HL-60 (cell line): ENCODE measurements around the gene OR7A17.

ENCODE experiments used
- DNase-seq, 2 experiments: peaks; one replicate each; pipeline ENCODE4 v3.0.0-alpha.2; 2010 to 2020; ENCODE audit warnings: low read depth in 1 of 2, low spot score in 1 of 2
- H3K27ac ChIP-seq: fragments of 250-450 bp; sonication (Bioruptor Pico); replicated peaks from 2 replicates; pipeline ENCODE4 v1.5.1; 2020; ENCODE audit warnings: mild to moderate bottlenecking, moderate library complexity
- H3K27me3 ChIP-seq: fragments of 250-450 bp; sonication (Bioruptor Pico); 2 replicates; pipeline ENCODE4 v1.5.1; 2021; ENCODE audit warnings: mild to moderate bottlenecking, moderate library complexity; ENCODE audit not compliant: insufficient read depth, poor library complexity, severe bottlenecking
- H3K4me3 ChIP-seq: replicated peaks from 2 replicates; pipeline ENCODE4 v1.5.1; 2011; ENCODE audit warnings: mild to moderate bottlenecking, control low read depth, low read length; ENCODE audit not compliant: insufficient read depth
- GABPA ChIP-seq: IDR thresholded peaks from 2 replicates; pipeline ENCODE4 v1.6.1; 2012; ENCODE audit warnings: low read depth
- POLR2AphosphoS5 ChIP-seq: IDR thresholded peaks from 2 replicates; pipeline ENCODE4 v1.6.1; 2012; ENCODE audit warnings: low read depth
- SPI1 ChIP-seq: IDR thresholded peaks from 2 replicates; pipeline ENCODE4 v1.6.1; 2012; ENCODE audit warnings: low read depth, mild to moderate bottlenecking, borderline replicate concordance
- TF ChIP-seq, protein P1 (sequence below): IDR thresholded peaks from one replicate; pipeline ENCODE4 v1.5.1; 2011; ENCODE audit warnings: low read length, control low read depth, inconsistent platforms; ENCODE audit not compliant: insufficient read depth
- TF ChIP-seq, protein P2 (sequence below): IDR thresholded peaks from 2 replicates; pipeline ENCODE4 v1.6.1; 2012; ENCODE audit warnings: low read depth; ENCODE audit not compliant: insufficient replicate concordance

OR7A17 gene

DNA sequence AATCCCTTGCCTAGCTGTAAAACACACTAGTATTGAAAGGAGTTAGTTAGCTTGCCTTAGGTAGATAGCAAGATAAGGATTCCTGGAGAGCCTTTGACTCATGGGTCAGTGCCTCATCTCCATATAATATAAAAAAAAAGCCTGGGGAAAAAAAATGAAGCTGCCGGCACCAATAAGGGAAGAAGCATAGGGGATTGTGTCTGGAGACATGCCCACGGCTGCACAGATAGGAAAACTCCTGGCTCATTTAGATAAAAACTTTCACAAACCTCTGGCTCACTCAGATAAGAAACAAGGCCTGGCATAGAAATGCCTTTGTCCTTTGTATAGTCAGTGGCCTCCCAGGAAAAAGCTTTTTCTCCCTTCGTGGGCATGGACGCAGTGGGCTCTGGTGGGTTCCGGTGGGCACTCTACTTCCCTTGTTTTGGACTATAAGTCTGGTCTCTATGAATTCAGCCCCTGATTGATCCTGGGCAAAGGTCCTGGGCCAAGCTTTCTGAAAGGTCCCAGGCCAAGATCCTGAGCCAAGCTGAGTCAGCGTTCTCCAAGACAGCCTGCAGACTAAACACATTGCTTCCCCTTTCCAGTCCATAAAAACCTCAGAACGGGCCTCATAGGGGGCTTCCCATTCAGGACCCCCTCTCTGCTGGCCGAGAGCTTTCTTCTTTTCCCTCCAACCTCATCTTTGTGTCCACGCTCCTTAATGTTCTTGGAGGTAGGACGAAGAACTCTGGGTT is 4.9 kb upstream of the OR7A17 start:
- no peak for TF ChIP-seq SPI1
- TF ChIP-seq, protein P1, sequence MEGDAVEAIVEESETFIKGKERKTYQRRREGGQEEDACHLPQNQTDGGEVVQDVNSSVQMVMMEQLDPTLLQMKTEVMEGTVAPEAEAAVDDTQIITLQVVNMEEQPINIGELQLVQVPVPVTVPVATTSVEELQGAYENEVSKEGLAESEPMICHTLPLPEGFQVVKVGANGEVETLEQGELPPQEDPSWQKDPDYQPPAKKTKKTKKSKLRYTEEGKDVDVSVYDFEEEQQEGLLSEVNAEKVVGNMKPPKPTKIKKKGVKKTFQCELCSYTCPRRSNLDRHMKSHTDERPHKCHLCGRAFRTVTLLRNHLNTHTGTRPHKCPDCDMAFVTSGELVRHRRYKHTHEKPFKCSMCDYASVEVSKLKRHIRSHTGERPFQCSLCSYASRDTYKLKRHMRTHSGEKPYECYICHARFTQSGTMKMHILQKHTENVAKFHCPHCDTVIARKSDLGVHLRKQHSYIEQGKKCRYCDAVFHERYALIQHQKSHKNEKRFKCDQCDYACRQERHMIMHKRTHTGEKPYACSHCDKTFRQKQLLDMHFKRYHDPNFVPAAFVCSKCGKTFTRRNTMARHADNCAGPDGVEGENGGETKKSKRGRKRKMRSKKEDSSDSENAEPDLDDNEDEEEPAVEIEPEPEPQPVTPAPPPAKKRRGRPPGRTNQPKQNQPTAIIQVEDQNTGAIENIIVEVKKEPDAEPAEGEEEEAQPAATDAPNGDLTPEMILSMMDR: no peak
- no peak for TF ChIP-seq GABPA
- no peak for TF ChIP-seq POLR2AphosphoS5
- TF ChIP-seq, protein P2, sequence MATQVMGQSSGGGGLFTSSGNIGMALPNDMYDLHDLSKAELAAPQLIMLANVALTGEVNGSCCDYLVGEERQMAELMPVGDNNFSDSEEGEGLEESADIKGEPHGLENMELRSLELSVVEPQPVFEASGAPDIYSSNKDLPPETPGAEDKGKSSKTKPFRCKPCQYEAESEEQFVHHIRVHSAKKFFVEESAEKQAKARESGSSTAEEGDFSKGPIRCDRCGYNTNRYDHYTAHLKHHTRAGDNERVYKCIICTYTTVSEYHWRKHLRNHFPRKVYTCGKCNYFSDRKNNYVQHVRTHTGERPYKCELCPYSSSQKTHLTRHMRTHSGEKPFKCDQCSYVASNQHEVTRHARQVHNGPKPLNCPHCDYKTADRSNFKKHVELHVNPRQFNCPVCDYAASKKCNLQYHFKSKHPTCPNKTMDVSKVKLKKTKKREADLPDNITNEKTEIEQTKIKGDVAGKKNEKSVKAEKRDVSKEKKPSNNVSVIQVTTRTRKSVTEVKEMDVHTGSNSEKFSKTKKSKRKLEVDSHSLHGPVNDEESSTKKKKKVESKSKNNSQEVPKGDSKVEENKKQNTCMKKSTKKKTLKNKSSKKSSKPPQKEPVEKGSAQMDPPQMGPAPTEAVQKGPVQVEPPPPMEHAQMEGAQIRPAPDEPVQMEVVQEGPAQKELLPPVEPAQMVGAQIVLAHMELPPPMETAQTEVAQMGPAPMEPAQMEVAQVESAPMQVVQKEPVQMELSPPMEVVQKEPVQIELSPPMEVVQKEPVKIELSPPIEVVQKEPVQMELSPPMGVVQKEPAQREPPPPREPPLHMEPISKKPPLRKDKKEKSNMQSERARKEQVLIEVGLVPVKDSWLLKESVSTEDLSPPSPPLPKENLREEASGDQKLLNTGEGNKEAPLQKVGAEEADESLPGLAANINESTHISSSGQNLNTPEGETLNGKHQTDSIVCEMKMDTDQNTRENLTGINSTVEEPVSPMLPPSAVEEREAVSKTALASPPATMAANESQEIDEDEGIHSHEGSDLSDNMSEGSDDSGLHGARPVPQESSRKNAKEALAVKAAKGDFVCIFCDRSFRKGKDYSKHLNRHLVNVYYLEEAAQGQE: no peak
- Histone ChIP-seq H3K4me3 (no peak overlapping the region), H3K27me3 (peaks cover 4% of the 10 kb centered on the region), H3K27ac (no peak overlapping the region)
- DNase-seq: no peak

DNA sequence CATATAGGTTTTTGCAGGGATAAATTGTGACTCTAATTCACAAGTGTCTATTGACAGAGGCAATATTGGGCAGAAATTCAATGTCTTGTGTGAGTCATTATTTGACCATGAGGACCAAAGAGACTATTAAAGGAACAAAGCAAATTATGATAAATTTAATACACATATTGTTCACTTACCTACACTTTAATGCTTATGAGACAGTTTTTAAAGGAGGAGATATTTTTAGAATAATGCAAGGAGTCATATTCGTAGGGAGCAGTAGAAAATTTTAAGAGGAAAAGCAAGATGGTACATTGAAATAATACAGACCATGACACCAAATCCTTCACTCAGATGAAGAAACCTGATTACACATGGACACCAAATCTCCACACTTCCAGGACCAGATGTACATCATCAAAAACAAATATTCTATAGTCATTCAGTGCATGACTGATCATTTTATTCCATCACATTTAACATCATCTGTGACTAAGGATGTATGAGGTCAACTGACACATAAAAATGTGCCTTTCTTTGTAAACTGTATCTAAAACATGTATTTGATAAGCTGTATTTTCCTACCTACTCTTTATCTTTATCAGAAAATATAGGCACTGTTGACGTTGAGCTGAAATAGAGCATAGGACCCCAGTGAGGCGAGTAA is 4.2 kb upstream of the OR7A17 start:
- Histone ChIP-seq H3K27ac (no peak overlapping the region), H3K27me3 (peaks cover 2% of the 10 kb centered on the region), H3K4me3 (no peak overlapping the region)
- TF ChIP-seq, protein P2: no peak
- TF ChIP-seq SPI1: no peak
- no peak for DNase-seq

DNA sequence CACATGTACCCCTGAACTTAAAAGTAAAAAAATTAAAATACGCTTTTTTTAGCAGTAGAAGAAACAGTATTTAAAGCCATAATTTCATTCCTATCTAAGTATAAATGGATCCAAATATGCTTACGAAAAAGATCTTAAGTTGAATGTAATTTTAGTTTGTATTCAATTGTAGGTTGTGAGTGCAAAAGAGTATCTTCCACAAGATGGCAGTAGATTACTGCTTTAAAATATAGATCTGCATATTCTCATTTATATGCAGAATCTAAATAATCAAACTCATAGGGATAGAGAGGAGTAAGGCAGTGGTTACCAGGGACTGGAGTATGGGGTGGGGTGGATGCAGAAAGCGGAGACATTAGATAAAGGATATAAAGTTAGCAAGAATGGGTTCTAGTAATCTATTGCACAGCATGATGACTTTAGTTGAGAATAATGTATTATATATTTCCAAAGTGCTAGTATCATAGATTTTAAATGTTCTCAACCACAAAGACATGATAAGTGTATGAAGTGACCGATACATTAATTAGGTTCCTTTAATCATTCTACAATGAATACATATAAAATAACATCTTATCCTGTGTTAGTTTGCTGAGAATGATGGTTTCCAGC is 14.2 kb downstream of the OR7A17 start:
- no peak for TF ChIP-seq POLR2AphosphoS5
- TF ChIP-seq, protein P1: peak; percentile 47
- peaks cover 10% of the 10 kb centered on the region for H3K27me3 ChIP-seq
- H3K4me3 ChIP-seq: no peak overlapping the region
- no peak for DNase-seq
- H3K27ac ChIP-seq: no peak overlapping the region

DNA sequence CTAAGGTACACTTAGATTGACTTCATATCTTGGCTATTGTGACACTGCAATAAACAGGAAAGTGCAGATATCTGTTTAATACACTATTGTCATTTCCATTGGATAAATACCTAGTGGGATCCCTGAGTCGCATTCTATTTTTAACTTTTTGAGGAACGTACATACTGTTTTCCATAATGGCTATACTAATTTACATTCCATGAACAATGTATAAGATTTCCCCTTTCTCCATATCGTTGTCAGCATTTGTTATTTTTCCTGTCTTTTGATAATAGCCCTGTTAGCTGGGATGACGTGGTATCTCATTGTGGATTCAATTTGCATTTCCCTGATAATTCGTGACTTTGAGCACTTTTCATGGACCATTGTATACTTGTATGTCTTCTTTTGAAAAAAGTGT is 17.4 kb downstream of the OR7A17 start:
- no peak for DNase-seq
- no peak overlapping the region for H3K4me3 ChIP-seq
- TF ChIP-seq SPI1 (no peak), POLR2AphosphoS5 (no peak), GABPA (no peak)
- TF ChIP-seq, protein P2: no peak
- TF ChIP-seq, protein P1: no peak
- H3K27ac ChIP-seq: no peak overlapping the region
- H3K27me3 ChIP-seq: peaks cover 7% of the 10 kb centered on the region
